GM18870 (cell line): ENCODE data around the gene SEMA4A.
"Not testable (repeated sequence)": the region's sequence is repeated elsewhere in the genome, so short reads cannot be mapped to it uniquely, and the experiment has no call there.

Experiments
- ATAC-seq: cut with Tn5 transposase; IDR thresholded peaks from one replicate; pipeline ENCODE4 v1.9.1; 2021; ENCODE audit warnings: moderate library complexity; ENCODE audit not compliant: unreplicated experiment

Gene SEMA4A

GRCh38 chr1:156155756-156156510 is 2.5 kb downstream of the SEMA4A start:
- no peak for ATAC-seq

GRCh38 chr1:156157506-156157905 is 4.1 kb downstream of the SEMA4A start:
- no peak for ATAC-seq

- no peak for ATAC-seq
Measured at GRCh38 chr1:156157966-156158365, 4.6 kb downstream of the SEMA4A start.

DNA sequence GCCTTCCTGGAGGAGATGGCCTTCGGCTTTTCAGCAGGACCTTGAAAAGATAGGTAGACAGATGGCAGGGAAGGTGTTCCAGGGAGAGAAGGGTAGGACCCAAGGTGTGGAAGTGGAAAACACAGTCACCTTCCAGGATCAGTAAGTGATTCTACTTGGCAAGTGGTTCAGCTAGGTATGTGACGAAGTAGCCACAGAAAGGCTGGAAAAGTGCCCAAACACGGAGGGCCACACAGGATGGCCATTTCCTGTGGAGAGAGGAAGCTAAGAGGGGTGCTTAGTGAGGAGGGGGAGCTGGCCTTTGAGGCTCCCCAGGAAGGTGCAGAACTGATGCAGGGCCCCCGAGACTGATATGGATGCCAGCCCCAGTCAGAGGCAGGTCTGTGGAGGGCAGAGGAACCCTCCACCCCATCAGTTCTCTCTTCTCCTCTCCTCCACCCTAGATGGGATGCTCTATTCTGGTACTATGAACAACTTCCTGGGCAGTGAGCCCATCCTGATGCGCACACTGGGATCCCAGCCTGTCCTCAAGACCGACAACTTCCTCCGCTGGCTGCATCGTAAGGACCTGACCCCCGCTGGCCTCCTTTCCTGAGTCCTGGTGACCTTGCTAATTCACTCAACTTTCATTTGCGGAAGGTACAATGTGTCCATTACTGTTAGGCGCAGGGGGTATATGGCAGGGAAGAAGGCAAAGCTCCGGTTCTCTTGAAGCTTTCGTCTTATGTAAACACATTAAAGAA is 6.8 kb downstream of the SEMA4A start:
- ATAC-seq: no peak

- no peak for ATAC-seq
Measured at GRCh38 chr1:156160743-156161171, 7.4 kb downstream of the SEMA4A start.

DNA sequence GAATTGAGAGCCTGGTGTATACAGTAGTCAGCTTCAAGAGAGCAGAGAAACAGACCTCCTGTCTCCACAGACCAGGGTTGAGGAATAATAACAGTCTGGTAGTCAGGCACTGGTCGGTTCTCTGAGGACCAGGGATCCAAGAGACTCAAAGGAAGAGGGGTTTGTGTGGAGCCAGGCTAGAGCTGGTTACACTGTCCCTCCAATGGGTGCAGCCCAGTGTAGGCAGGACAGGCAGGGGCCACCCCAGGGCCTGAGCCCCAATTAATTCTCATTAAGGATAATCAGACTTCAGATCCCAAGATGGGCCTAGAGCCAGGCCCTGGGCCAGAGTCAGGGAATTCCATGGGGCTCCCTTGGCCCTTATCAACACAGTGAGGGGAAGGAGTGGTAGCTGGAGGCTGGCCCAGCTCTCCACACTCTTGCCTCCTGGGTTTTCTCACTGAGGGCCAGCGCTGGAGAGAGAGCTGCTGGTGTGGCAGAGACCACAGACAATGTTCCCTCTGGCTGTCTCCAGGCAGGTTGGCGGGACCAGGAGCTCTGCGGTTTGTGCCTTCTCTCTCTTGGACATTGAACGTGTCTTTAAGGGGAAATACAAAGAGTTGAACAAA is 9.1 kb downstream of the SEMA4A start:
- no peak for ATAC-seq

- no peak for ATAC-seq
Measured at GRCh38 chr1:156163712-156164111, 10.3 kb downstream of the SEMA4A start.

- ATAC-seq: no peak
Measured at GRCh38 chr1:156164125-156164831, 10.9 kb downstream of the SEMA4A start.

GRCh38 chr1:156165083-156165482 is 11.7 kb downstream of the SEMA4A start:
- no peak for ATAC-seq

DNA sequence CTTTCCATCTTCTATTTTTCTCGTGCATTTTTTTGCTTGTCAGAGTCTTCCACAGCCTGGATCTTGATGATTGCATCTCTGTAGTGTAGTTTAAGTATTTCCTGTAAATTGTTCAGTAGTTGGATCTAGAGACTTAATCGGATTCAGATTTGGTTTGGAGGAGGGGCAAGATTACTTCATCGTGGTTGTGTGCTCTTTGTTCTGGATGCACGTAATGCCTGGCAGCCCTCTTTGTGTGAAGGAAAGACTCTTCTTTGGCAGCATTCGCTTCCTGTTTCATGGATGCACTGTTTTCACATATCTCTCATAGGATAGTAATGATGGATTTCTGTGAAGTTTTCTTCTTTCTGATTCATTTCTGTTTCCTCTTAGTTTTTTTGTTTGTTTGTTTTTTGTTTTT is 14.2 kb downstream of the SEMA4A start:
- ATAC-seq: no peak

- ATAC-seq: no peak
Measured at GRCh38 chr1:156172696-156173470, 19.5 kb downstream of the SEMA4A start.

GRCh38 chr1:156176610-156177210 is 23.3 kb downstream of the SEMA4A start:
- ATAC-seq: no peak

GRCh38 chr1:156177919-156178654 is 24.7 kb downstream of the SEMA4A start:
- ATAC-seq: no peak

GRCh38 chr1:156180471-156180870 is 27.1 kb downstream of the SEMA4A start:
- ATAC-seq: no peak

DNA sequence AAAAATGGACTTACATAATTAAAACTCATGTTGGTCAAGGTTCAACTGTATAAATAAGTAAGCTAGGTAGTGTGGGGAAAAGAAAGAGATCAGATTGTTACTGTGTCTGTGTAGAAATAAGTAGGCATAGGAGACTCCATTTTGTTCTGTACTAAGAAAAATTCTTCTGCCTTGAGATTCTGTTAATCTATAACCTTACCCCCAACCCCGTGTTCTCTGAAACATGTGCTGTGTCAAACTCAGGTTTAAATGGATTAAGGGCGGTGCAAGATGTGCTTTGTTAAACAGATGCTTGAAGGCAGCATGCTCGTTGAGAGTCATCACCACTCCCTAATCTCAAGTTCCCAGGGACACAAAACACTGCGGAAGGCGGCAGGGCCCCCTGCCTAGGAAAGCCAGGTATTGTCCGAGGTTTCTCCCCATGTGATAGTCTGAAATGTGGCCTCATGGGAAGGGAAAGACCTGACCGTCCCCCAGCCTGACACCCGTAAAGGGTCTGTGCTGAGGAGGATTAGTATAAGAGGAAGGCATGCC is 28.1 kb downstream of the SEMA4A start:
- ATAC-seq: not testable (repeated sequence)

GRCh38 chr1:156182010-156182779 is 28.8 kb downstream of the SEMA4A start:
- ATAC-seq: not testable (repeated sequence)

DNA sequence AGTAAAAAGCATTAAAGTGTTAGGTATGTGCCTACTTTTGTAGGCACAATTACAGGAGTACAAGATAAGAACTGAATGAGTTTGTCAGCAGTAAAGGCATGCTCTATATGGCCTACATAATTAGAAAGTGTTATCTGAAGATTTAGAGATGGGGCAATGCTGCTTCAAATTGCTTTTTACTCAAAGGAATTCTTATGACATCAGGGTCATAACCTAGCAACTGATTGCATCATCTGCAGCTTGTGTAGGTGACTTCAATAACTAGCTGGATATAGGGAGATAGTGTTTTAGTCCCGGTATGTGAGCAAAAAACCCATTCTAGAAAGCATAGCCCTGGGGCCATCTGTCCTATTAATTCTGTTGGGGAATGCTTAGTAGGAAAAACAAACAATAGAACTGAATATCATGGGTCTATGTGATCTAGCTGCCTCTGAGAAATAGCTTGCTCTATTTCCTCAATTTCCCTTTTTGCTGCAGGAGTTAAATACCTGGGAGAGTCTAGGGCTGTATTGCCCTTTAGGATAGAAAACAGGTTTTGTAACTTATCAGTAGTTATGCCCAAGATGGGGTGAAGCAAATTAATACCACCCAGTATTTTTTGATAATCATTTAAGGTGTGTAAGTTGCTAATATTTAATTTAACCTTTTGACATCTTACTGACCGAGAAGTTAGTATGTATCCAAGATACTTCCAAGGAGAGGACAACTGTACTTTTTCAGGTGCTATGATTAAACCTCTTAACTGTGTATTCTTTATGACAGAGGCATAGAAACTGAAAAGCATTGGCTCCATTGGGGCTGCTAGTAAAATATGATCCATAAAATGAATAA is 33.2 kb downstream of the SEMA4A start:
- not testable (repeated sequence) for ATAC-seq
